RCC 7860 (cell line): ENCODE data around the gene ALG12.
"Not testable (repeated sequence)": the region's sequence is repeated elsewhere in the genome, so short reads cannot be mapped to it uniquely, and the experiment has no call there.

Experiments
- DNase-seq: peaks from one replicate; pipeline ENCODE4 v3.0.0-alpha.2; 2015; ENCODE audit warnings: low spot score
- FAIRE-seq: peaks from 2 replicates; lab custom pipeline; 2012; peaks lifted over from hg19 to GRCh38; lab: Jason Lieb, UNC

Gene ALG12

DNA sequence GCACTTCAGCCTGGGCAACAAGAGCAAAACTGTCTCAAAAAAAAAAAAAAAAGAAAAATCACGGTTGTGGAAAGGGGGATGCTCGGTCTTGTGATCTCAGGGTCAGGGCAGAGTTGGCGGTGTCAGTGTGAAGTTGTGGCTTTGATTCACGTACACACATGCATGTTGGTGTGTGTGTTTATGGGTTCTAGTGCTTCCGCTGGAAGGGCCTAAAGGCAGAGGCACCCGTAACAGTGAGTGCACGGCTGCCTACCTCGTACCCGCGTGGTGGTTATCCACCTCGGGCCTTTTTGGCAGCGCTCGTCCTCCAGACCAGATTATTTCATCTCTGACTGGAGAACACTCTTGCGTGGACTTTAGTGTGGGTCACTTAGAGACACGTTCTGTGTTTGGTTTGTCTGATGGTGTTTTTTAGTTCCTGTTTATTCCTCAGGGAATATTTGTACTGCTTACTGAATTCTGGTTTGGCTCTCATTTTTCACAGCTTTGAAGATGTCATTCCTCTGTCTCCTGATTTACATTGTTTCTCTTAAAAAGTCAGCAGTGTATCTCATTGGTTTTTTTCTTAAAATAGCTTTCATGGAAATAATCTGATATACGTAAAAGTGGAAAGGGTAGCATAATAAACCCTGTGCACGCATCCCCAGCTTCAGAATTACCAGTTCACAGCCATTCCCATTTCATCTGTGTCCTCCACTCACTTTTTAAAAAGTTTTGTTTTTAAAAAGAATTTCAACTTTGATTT is 49.0 kb downstream of the ALG12 start:
- FAIRE-seq: no peak

DNA sequence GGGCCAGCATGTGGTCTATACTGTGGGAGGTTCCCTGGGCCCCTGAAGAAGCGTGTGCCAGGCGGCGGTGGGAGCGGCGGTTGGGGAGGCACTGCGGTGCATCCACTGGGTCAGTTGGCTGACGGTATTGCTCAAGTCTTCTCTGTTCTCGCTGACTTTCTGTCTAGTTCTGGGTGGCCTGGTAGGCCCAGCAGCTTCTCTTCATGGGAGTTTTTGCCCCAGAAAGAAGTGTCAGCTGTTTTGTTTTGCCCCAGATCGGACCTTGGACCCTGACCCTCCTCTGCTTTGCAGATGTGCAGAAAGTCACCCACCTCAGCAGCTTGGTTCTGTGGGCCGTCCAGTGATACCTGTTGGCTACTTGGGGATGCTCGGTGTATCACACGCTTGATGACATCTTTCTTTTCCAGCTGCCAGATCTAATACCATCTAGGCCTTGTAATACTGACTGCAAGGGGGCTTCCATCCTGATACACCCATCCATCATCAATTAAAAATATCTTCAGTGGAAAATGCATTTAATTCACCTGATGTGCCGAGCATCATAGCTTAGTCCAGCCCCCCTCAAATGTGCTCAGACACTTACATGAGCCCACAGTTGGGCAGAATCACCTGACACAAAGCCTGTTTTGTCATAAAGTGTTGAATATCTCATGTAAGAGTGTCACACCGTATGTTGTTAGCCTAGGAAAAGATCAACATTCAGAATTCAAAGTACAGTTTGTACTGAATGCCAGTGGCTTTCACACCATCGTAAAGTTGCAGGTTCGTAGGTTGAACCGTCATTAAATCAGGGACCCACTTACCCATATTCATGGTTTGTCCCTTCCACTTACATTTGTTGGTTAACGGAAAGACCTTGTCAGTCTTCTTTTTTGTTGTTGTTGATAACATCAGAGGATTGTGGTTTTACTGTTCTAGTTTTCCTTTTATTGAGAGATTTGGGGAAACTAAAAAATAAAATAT is 50.7 kb downstream of the ALG12 start:
- DNase-seq: no peak
- FAIRE-seq: no peak

More for the DNA sequence above, 49.0 kb downstream of the ALG12 start:
- no peak for DNase-seq

DNA sequence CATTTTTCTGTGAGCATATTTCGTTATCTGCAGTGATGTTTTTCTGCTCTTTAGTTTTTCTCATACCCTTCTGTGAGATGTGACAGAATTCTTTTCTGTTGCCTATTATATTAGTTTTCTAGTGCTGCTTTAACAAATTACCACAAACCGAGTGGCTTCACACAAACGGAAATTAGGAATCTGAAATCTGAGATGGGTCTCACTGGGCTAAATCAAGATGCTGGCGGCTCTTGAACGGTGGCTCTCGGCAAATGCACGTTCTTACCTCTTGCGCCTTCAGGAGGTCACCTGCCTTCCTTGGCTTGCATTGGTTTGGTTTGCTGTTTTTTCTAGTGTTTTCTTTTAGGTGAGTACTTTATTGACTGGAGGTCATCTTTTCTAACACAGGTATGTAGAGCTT is 51.6 kb downstream of the ALG12 start:
- DNase-seq: no peak
- FAIRE-seq: no peak

DNA sequence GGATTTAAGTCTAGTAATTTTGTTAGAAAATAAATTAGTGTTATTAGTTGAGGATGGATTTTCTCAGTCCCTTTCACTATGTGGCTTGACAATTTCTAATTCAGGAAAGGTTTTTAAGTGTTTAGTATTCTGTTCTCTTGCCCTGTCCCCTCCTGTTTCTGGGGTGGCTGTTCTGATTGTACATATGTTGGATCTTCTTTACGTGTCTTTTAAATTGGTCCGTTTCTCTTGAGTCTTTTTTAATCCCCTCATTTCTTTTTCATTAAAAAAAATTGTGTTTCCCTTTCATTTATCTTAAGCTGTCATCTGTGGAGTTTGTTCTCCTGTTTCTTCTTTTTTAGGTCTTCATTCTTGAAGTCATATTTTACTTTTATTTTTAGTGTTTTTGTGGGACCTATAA is 52.1 kb downstream of the ALG12 start:
- DNase-seq: no peak
- no peak for FAIRE-seq

GRCh38 chr22:49865156-49865555 is 53.1 kb downstream of the ALG12 start:
- no peak for FAIRE-seq
- DNase-seq: no peak

DNA sequence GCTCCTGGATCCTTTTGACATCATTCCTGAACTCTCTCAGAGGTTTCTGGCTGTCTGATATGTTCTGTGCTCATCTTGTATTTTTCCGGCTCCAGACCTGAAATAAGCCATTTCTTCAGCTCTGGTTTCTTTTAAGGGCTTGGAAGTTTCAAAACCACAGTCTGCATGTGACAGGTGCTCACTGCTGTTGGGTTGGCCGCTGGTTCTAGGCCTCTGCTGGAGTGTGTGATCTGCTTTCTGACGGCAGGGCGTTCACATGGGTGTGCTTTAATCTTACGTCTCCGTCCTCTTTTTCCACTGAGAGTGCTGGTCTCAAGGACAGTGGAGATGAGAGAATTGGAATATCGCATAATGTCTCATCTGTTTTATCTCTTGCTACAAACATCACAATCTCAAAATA is 54.3 kb downstream of the ALG12 start:
- no peak for FAIRE-seq
- DNase-seq: no peak

GRCh38 chr22:49862496-49862776 is 55.8 kb downstream of the ALG12 start:
- FAIRE-seq (no peak), DNase-seq (no peak)

- FAIRE-seq (no peak), DNase-seq (no peak)
Observed at GRCh38 chr22:49861642-49862495, 56.4 kb downstream of the ALG12 start.

DNA sequence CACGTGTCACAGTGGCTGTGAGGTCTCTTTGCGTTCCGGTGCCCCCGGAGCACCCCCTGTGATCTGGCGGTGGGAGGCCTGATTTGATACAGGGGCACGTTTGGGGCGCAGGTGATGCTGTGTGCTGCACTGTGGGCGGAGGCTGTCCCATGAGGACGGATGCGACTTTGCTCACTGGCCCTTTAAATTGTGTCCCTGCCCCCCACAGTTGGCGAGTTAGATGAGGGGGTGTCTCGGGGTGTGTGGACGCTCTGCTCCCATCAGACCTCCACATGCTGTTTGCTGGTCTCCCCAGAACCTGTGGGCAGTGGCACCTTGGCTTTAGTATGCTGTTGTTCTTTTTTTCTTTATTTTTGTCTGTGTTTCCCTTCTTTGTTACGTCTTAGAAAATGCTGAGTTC is 59.4 kb downstream of the ALG12 start:
- FAIRE-seq (no peak), DNase-seq (no peak)

DNA sequence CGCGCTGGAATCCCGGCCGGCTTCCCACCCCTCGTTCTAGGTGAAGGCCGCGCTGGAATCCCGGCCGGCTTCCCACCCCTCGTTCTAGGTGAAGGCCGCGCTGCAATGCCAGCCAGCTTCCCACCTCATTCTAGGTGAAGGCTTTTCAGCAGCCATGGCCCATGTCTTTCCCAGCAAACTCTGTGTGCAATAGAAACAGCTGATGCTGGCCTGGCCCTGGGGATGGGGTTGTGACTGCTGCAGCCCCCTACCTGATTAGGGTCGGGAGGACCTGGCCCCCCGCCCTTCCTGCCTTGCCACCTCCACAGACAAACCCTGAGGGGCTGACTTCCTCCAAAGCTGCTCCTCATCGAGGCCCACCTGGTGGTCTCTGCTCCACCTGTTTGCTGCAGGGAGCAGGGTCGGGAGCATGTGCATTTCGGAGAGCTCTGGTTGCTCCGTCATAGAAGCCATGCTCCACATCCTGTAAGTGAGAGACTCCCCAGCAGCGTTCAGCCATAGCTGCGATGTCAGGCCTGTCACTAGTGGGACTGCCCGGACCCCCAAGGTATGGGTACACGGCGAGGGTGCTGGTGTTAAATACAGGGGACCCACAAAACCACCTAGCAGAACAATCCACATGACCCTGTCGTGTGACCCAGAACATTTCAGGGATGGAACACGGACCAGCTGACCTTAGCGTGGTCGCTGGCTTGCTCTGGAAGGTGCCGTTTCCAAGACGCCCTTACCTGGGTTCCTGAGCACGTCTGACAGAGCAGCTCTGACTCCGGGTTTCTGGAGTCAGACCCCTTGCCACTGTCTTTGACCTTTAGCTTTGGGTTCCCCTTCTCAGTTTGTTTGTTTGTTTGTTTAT is 61.2 kb downstream of the ALG12 start:
- FAIRE-seq (no peak), DNase-seq (no peak)

- FAIRE-seq: no peak
Observed at GRCh38 chr22:49856343-49856742, 61.9 kb downstream of the ALG12 start.

DNA sequence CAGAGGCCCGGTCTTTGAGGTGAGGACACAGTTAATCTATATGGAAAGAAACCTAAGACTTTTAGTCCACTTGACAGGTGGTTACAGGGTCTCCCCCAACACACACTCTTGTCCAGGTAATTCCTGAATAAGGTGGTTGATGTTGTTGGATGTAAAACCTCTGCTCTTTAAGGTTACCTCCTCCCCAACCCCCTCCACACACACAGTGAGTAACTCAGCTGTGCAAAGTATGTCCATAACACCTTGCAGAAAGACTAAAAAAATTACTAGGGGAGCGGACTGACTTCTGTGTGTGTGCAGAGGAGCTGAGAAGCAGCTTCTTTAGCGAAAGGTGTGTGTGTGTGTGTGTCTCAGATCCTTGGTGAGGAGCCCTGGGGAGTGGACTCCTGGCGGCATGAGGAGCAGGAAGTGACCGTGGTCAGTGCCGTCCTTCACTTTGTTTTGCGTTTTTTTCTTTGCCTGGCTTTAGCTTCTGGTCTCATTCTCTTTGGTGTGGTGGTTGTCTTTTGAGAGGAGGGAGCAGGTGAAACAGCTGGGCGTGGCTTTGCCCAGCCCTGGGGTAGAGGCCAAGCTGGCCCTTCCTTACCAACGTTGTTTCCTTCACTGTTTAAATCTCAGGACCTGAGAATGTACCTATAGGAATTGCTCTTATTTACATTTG is 62.9 kb downstream of the ALG12 start:
- no peak for FAIRE-seq
- DNase-seq: peak; percentile 6

More at GRCh38 chr22:49856343-49856742, 61.9 kb downstream of the ALG12 start:
- DNase-seq: no peak

DNA sequence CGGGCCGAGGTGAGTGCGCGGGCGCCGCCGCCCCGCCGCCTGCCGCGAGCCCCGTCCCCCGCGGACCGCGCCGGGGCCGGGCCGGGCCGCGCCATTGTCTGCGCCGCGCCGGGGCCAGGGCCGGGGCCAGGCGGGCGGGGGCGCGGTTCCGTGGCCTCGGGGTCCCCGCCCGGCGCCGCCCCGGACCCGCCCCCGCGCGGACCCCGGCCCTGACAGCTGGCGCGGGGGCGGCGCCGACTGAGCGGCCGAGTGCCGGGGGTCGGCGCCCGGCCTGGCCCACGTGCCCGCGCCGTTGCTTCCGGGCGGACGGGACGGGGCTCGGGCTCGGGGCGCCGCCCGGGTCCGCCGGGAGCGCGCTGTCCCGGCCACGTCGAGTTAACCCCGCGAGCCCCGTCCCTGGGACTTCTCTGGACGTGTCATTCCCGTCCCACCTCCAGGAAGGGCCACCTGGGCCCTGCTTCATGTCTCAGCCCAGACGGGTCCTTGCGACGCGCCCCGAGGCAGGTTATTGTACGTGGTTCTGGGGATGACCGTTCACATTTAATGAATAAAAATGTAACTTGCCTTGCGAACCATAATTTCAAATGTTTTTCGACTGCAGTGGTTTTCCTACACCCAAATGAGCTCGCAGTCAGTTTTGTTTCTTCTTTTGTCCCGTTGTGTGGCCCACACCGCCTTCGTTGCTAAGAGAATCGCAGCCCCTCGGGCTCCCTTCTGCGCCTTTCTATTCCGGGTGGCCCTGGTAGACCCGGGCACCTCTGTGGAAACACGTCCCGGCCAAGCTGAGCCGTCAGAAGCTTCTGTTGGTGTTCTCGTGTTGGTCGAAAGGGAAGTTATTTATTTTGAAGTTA is 64.0 kb downstream of the ALG12 start:
- DNase-seq: no peak
- no peak for FAIRE-seq

- DNase-seq (peak; percentile 87), FAIRE-seq (no peak)
Observed at GRCh38 chr22:49852898-49853894, 65.0 kb downstream of the ALG12 start, which contains the start of gene ZBED4. ZBED4 (plus strand) TSS chr22:49853844; CDS start chr22:49883663, 29,819 bp downstream.

DNA sequence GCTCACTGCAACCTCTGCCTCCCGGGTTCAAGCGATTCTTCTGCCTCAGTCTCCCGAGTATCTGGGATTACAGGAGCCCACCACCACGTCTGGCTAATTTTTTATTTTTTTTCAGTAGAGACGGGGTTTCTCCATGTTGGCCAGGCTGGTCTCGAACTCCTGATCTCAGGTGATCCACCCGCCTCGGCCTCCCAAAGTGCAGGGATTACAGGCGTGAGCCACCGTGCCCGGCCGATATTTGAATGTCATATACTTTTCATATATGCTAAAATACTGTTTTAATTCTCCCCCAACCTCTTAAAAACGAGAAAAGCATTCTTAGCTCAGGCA is 65.7 kb downstream of the ALG12 start:
- DNase-seq, FAIRE-seq: not testable (repeated sequence)

GRCh38 chr22:49850959-49851802 is 67.1 kb downstream of the ALG12 start:
- FAIRE-seq (no peak), DNase-seq (no peak)
